SK-N-SH treated with all-trans-retinoic acid at 6 μM for 48 hours (cell line): Measurements from ENCODE around the gene DCN.

Experiments used
- ATAC-seq: fragments of 200-7000 bp; cut with Tn5 transposase; 3 replicates; pipeline ENCODE4 v1.9.1; 2020; ENCODE audit warnings: mild to moderate bottlenecking, moderate library complexity
- ARNTL ChIP-seq: fragments of 450-650 bp; formaldehyde crosslinking; IDR thresholded peaks from 2 replicates; pipeline ENCODE4 v1.5.0; 2020; ENCODE audit warnings: low read depth, mild to moderate bottlenecking, moderate library complexity, borderline replicate concordance
- BACH2 ChIP-seq: fragments of 250-450 bp; sonication (Bioruptor Pico); IDR thresholded peaks from 2 replicates; pipeline ENCODE4 v1.9.0; 2021; ENCODE audit warnings: mild to moderate bottlenecking, borderline replicate concordance
- CSDC2 ChIP-seq: fragments of 250-450 bp; sonication (Bioruptor Pico); IDR thresholded peaks from 2 replicates; pipeline ENCODE4 v1.5.0; 2020; ENCODE audit warnings: mild to moderate bottlenecking, moderate library complexity
- ESRRG ChIP-seq: fragments of 250-450 bp; sonication (Bioruptor Pico); IDR thresholded peaks from 2 replicates; pipeline ENCODE4 v1.6.1; 2021; ENCODE audit warnings: mild to moderate bottlenecking
- GLIS3 ChIP-seq: fragments of 250-450 bp; sonication (Bioruptor Pico); IDR thresholded peaks from 2 replicates; pipeline ENCODE4 v1.5.0; 2020; ENCODE audit warnings: mild to moderate bottlenecking, moderate library complexity
- ISL1 ChIP-seq: fragments of 250-450 bp; sonication (Bioruptor Pico); IDR thresholded peaks from 2 replicates; pipeline ENCODE4 v2.1.2; 2022; ENCODE audit warnings: mild to moderate bottlenecking, moderate library complexity
- OSR1 ChIP-seq: fragments of 250-450 bp; sonication (Bioruptor Pico); IDR thresholded peaks from 2 replicates; pipeline ENCODE4 v1.8.0; 2022; ENCODE audit warnings: moderate library complexity, mild to moderate bottlenecking, inconsistent platforms
- PPARA ChIP-seq: fragments of 250-450 bp; sonication (Bioruptor Pico); IDR thresholded peaks from 2 replicates; pipeline ENCODE4 v1.5.0; 2020; ENCODE audit warnings: mild to moderate bottlenecking, borderline replicate concordance
- RARB ChIP-seq: fragments of 250-450 bp; sonication (Bioruptor Pico); IDR thresholded peaks from 2 replicates; pipeline ENCODE4 v1.8.0; 2021; ENCODE audit warnings: mild to moderate bottlenecking, moderate library complexity
- SNAI2 ChIP-seq: fragments of 250-450 bp; sonication (Bioruptor Pico); IDR thresholded peaks from 2 replicates; pipeline ENCODE4 v1.5.0; 2020; ENCODE audit warnings: mild to moderate bottlenecking, moderate library complexity
- TOX ChIP-seq: fragments of 250-450 bp; sonication (Bioruptor Pico); IDR thresholded peaks from 2 replicates; pipeline ENCODE4 v1.8.0; 2021; ENCODE audit warnings: mild to moderate bottlenecking, moderate library complexity, borderline replicate concordance
- ZC3H10 ChIP-seq: fragments of 250-450 bp; sonication (Bioruptor Pico); IDR thresholded peaks from 2 replicates; pipeline ENCODE4 v1.5.1; 2021; ENCODE audit warnings: mild to moderate bottlenecking, moderate library complexity
- ZFP3 ChIP-seq: fragments of 250-450 bp; sonication (Bioruptor Pico); IDR thresholded peaks from 2 replicates; pipeline ENCODE4 v1.5.0; 2020; ENCODE audit warnings: mild to moderate bottlenecking, moderate library complexity
- ZFP30 ChIP-seq: fragments of 450-650 bp; formaldehyde crosslinking; IDR thresholded peaks from 2 replicates; pipeline ENCODE4 v1.5.0; 2022; ENCODE audit warnings: mild to moderate bottlenecking, moderate library complexity
- ZNF565 ChIP-seq: fragments of 450-650 bp; formaldehyde crosslinking; conservative IDR thresholded peaks from 2 replicates; pipeline ENCODE4 v1.5.0; 2020; ENCODE audit warnings: low read depth, mild to moderate bottlenecking, moderate library complexity
- ZNF70 ChIP-seq: fragments of 450-650 bp; formaldehyde crosslinking; IDR thresholded peaks from 2 replicates; pipeline ENCODE4 v1.5.0; 2020; ENCODE audit warnings: mild to moderate bottlenecking, moderate library complexity
- ZNF8 ChIP-seq: fragments of 450-650 bp; formaldehyde crosslinking; IDR thresholded peaks from 2 replicates; pipeline ENCODE4 v1.5.0; 2020; ENCODE audit warnings: mild to moderate bottlenecking, moderate library complexity
- TF ChIP-seq, protein P1 (sequence below): fragments of 250-450 bp; sonication (Bioruptor Pico); IDR thresholded peaks from 2 replicates; pipeline ENCODE4 v1.5.0; 2020; ENCODE audit warnings: mild to moderate bottlenecking, moderate library complexity
- TF ChIP-seq, protein P2 (sequence below): fragments of 250-450 bp; sonication (Bioruptor Pico); IDR thresholded peaks from 2 replicates; pipeline ENCODE4 v1.5.1; 2020; ENCODE audit warnings: low read depth, mild to moderate bottlenecking, moderate library complexity
- TF ChIP-seq, protein P3 (sequence below): fragments of 250-450 bp; sonication (Bioruptor Pico); IDR thresholded peaks from 2 replicates; pipeline ENCODE4 v1.8.0; 2021; ENCODE audit warnings: low read depth, mild to moderate bottlenecking, moderate library complexity, borderline replicate concordance
- TF ChIP-seq, protein P4 (sequence below): fragments of 250-450 bp; sonication (Bioruptor Pico); IDR thresholded peaks from 2 replicates; pipeline ENCODE4 v1.8.0; 2020; ENCODE audit warnings: mild to moderate bottlenecking, moderate library complexity, borderline replicate concordance

The DCN gene

DNA sequence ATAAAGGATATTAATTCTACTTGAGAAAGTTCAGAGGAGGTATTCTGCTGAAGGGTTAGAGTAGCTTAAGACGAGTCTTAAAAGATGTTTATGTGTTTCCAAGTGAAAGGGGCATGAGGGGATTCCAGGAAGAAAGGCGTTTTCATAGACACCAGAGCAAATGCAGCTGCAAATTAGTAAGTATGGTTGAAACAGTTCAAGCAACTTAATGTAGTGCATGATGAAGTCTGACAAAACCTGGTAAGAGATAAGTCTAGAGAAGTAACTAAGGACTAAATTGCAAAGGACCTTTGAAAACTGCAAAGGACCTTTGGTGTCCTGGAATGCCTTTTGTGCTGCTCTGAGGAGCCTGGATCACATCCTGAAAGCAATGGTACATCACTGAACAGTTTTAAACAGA is 82.8 kb downstream of the DCN start:
- ATAC-seq: no peak
- no peak for TF ChIP-seq ARNTL (CRISPR knock-in tag)
- no peak for TF ChIP-seq ESRRG
- TF ChIP-seq, protein P1, sequence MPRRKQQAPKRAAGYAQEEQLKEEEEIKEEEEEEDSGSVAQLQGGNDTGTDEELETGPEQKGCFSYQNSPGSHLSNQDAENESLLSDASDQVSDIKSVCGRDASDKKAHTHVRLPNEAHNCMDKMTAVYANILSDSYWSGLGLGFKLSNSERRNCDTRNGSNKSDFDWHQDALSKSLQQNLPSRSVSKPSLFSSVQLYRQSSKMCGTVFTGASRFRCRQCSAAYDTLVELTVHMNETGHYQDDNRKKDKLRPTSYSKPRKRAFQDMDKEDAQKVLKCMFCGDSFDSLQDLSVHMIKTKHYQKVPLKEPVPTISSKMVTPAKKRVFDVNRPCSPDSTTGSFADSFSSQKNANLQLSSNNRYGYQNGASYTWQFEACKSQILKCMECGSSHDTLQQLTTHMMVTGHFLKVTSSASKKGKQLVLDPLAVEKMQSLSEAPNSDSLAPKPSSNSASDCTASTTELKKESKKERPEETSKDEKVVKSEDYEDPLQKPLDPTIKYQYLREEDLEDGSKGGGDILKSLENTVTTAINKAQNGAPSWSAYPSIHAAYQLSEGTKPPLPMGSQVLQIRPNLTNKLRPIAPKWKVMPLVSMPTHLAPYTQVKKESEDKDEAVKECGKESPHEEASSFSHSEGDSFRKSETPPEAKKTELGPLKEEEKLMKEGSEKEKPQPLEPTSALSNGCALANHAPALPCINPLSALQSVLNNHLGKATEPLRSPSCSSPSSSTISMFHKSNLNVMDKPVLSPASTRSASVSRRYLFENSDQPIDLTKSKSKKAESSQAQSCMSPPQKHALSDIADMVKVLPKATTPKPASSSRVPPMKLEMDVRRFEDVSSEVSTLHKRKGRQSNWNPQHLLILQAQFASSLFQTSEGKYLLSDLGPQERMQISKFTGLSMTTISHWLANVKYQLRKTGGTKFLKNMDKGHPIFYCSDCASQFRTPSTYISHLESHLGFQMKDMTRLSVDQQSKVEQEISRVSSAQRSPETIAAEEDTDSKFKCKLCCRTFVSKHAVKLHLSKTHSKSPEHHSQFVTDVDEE: no peak
- no peak for TF ChIP-seq CSDC2
- TF ChIP-seq SNAI2 (CRISPR knock-in tag): no peak
- no peak for TF ChIP-seq ZFP3 (CRISPR knock-in tag)
- TF ChIP-seq ZNF70 (CRISPR knock-in tag): no peak
- TF ChIP-seq, protein P2, sequence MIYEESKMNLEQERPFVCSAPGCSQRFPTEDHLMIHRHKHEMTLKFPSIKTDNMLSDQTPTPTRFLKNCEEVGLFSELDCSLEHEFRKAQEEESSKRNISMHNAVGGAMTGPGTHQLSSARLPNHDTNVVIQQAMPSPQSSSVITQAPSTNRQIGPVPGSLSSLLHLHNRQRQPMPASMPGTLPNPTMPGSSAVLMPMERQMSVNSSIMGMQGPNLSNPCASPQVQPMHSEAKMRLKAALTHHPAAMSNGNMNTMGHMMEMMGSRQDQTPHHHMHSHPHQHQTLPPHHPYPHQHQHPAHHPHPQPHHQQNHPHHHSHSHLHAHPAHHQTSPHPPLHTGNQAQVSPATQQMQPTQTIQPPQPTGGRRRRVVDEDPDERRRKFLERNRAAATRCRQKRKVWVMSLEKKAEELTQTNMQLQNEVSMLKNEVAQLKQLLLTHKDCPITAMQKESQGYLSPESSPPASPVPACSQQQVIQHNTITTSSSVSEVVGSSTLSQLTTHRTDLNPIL: no peak
- TF ChIP-seq TOX (CRISPR knock-in tag): no peak
- TF ChIP-seq GLIS3 (CRISPR knock-in tag): no peak
- no peak for TF ChIP-seq ZFP30 (CRISPR knock-in tag)
- TF ChIP-seq ZC3H10: no peak
- no peak for TF ChIP-seq OSR1 (CRISPR knock-in tag)
- no peak for TF ChIP-seq RARB
- no peak for TF ChIP-seq ZNF565 (CRISPR knock-in tag)
- TF ChIP-seq, protein P3, sequence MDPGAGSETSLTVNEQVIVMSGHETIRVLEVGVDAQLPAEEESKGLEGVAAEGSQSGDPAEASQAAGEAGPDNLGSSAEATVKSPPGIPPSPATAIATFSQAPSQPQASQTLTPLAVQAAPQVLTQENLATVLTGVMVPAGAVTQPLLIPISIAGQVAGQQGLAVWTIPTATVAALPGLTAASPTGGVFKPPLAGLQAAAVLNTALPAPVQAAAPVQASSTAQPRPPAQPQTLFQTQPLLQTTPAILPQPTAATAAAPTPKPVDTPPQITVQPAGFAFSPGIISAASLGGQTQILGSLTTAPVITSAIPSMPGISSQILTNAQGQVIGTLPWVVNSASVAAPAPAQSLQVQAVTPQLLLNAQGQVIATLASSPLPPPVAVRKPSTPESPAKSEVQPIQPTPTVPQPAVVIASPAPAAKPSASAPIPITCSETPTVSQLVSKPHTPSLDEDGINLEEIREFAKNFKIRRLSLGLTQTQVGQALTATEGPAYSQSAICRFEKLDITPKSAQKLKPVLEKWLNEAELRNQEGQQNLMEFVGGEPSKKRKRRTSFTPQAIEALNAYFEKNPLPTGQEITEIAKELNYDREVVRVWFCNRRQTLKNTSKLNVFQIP (CRISPR knock-in tag): no peak
- TF ChIP-seq PPARA (CRISPR knock-in tag): no peak
- TF ChIP-seq, protein P4, sequence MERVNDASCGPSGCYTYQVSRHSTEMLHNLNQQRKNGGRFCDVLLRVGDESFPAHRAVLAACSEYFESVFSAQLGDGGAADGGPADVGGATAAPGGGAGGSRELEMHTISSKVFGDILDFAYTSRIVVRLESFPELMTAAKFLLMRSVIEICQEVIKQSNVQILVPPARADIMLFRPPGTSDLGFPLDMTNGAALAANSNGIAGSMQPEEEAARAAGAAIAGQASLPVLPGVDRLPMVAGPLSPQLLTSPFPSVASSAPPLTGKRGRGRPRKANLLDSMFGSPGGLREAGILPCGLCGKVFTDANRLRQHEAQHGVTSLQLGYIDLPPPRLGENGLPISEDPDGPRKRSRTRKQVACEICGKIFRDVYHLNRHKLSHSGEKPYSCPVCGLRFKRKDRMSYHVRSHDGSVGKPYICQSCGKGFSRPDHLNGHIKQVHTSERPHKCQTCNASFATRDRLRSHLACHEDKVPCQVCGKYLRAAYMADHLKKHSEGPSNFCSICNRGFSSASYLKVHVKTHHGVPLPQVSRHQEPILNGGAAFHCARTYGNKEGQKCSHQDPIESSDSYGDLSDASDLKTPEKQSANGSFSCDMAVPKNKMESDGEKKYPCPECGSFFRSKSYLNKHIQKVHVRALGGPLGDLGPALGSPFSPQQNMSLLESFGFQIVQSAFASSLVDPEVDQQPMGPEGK (CRISPR knock-in tag): no peak
- TF ChIP-seq ZNF8 (CRISPR knock-in tag): no peak

DNA sequence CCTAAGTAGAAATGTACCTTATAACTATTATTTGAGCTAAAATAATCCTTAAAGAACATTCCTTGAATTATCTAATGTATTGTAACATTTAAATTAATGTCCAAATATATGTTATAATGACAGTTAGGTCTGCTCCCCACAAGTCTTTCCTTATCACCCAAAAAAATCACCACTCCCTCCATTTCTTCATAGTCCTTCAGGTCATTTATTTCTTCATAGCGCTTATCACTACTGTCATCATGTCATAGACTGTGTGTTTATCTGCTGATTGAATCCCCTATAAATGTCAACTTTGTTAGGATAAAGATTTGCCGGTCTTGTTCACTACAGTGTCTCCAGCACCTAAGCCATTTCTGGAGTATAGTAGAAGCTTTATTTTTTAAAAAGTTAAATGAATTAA is 83.3 kb downstream of the DCN start:
- TF ChIP-seq ISL1 (CRISPR knock-in tag): no peak
- no peak for TF ChIP-seq ARNTL (CRISPR knock-in tag)
- TF ChIP-seq GLIS3 (CRISPR knock-in tag): no peak
- TF ChIP-seq PPARA (CRISPR knock-in tag): no peak
- no peak for TF ChIP-seq ZNF565 (CRISPR knock-in tag)
- no peak for TF ChIP-seq TOX (CRISPR knock-in tag)
- no peak for TF ChIP-seq ZNF70 (CRISPR knock-in tag)
- TF ChIP-seq, protein P3 (CRISPR knock-in tag): no peak
- TF ChIP-seq ZFP30 (CRISPR knock-in tag): no peak
- no peak for TF ChIP-seq SNAI2 (CRISPR knock-in tag)
- ATAC-seq: peak; percentile 23; the same call in 2 of the 3 replicates

DNA sequence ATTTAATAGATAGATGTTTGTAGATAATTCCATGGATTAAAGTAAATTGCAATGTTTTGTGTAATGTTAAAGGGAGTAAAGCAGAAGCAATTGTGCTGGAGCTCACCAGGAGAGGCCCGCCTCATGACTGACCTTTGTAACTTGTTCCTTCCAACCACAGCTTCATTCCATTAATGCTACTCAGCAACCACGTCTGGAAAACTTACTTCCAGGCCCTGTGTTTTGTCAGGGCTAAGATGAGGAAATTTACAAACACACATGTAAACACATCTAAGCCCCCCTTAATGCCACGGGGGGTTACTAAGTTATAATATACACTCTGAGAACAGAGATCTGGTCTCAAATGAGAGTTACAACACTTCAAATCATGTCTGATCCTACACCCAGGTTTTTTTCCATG is 83.7 kb downstream of the DCN start:
- TF ChIP-seq ARNTL (CRISPR knock-in tag) (no peak), ISL1 (CRISPR knock-in tag) (no peak), CSDC2 (no peak), OSR1 (CRISPR knock-in tag) (no peak), ZNF565 (CRISPR knock-in tag) (no peak), RARB (no peak), BACH2 (CRISPR knock-in tag) (no peak)
- TF ChIP-seq, protein P1: no peak
- TF ChIP-seq, protein P2: no peak
- TF ChIP-seq, protein P4 (CRISPR knock-in tag): no peak

More for the DNA sequence above, 83.7 kb downstream of the DCN start:
- peak; percentile 98 for ATAC-seq
